ENCODE data around the gene ANKRD34C. TPM values are rescaled to one million over a fixed set of nuclear protein-coding genes. Genes with fewer than 3 reads are reported as not detected.

ANKRD34C gene
- total and polyA plus RNA-seq, 9 of the 15 experiments (the other 6 are each of a cell fraction or from before 2014, with no cell fraction given) = 0.01 TPM; not detected in 8

- Histone ChIP-seq H3K9me3 (replicated peaks; ENCODE audit: control insufficient read depth, insufficient read depth, low read depth, low read length) (no peaks in the 10 kb centered on the region), H3K9me1 (ENCODE audit: control insufficient read depth, insufficient read depth, low read length) (peaks cover 5% of the 10 kb centered on the region), H3K4me1 (replicated peaks in 1 of 2; ENCODE audit: control insufficient read depth in 2 of 2, insufficient read depth in 2 of 2, low read length in 2 of 2) (peaks cover 7 to 9% of the 10 kb centered on the region in 2 experiments; a peak in 4 of 5 replicates), H3K27me3 (ENCODE audit: control insufficient read depth in 2 of 2, insufficient read depth in 2 of 2, low read length in 2 of 2) (no peaks in the 10 kb centered on the region), H3K9ac (ENCODE audit: insufficient read depth in 1 of 2, low read depth in 2 of 2, low read length in 2 of 2) (no peak overlapping the region), H2AFZ (ENCODE audit: low read depth, low read length) (no peak overlapping the region), H3K79me2 (ENCODE audit: control insufficient read depth, insufficient read depth, low read length) (peaks cover 29% of the 10 kb centered on the region), H4K20me1 (replicated peaks; ENCODE audit: control insufficient read depth, insufficient read depth, low read length) (no peaks in the 10 kb centered on the region), H3K4me2 (ENCODE audit: insufficient read depth, low read length) (no peak overlapping the region), H3K27ac (ENCODE audit: extremely low read depth, low read depth, low read length) (no peak overlapping the region), H3K4me3 (no peak overlapping the region), H3K36me3 (ENCODE audit: control insufficient read depth, insufficient read depth, low read length) (peaks cover 74% of the 10 kb centered on the region)
- CTCF ChIA-PET (ENCODE audit: low intra/inter-chr PET ratio) = no interaction called here
- DNase-seq (ENCODE audit: extremely low read depth in 1 of 4, low spot score in 3 of 4) = no peak
- intact Hi-C loops (cut with micrococcal nuclease) = no loop called here
- TF ChIP-seq ZNF280A (IDR thresholded peaks at IDR 0.05; ENCODE audit: low read depth, partially characterized antibody) = no peak
- TF ChIP-seq AFF4 (CRISPR knock-in tag; IDR thresholded peaks at IDR 0.05) = no peak
- TF ChIP-seq THRA (IDR thresholded peaks at IDR 0.05) = no peak
- no peak for TF ChIP-seq ZC3H11A (IDR thresholded peaks at IDR 0.05; ENCODE audit: low read depth, low read length)
- POLR2A ChIA-PET = interaction anchor here (0.6 kb wide), 1 partner anchor 513 kb away, joined by 3 read pairs; no protein-coding TSS in a partner anchor
- no peak for FAIRE-seq
- in situ Hi-C loops (cut with MboI) = no loop called here
- ATAC-seq = no peak
- WGBS (ENCODE audit: insufficient coverage, low coverage, missing lambda C conversion rate) = 87% methylated on average over 10 of the region's 10 CpGs
- BruUV-seq (replicated peaks) = no TSS peak
Measured at GRCh38 chr15:79315623-79316328, 33.3 kb downstream of the ANKRD34C start.

Measured in K562 (cell line).